Nucleus accumbens (tissue), 56 donors: ENCODE results near the gene PSD2.

Experiments
- DNase-seq, 56 donors: peaks; one replicate each; lab custom pipeline; 2025; lab: John Stamatoyannopoulos, UW

PSD2 gene

GRCh38 chr5:139869042-139869790 lies 73.6 kb downstream of the PSD2 start:
- DNase-seq = peak in 2 of 56 donors; percentile 20

GRCh38 chr5:139870677-139871076 lies 75.1 kb downstream of the PSD2 start:
- no peak for DNase-seq

- no peak for DNase-seq
Observed at GRCh38 chr5:139871614-139872013, 76.0 kb downstream of the PSD2 start.

GRCh38 chr5:139872052-139872766 lies 76.6 kb downstream of the PSD2 start:
- no peak for DNase-seq

- no peak for DNase-seq
Observed at GRCh38 chr5:139872851-139873794, 77.5 kb downstream of the PSD2 start.

GRCh38 chr5:139875957-139876356 lies 80.3 kb downstream of the PSD2 start:
- DNase-seq = no peak

- no peak for DNase-seq
Observed at GRCh38 chr5:139877129-139877597, 81.6 kb downstream of the PSD2 start.

- DNase-seq = peak in 4 of 56 donors; percentile 5 to 30 (median 13)
Observed at GRCh38 chr5:139878093-139878492, 82.5 kb downstream of the PSD2 start.

- no peak for DNase-seq
Observed at GRCh38 chr5:139880416-139881142, 85.0 kb downstream of the PSD2 start.

- DNase-seq = no peak
Observed at GRCh38 chr5:139881143-139881733, 85.6 kb downstream of the PSD2 start.

- DNase-seq = no peak
Observed at GRCh38 chr5:139882316-139882715, 86.7 kb downstream of the PSD2 start.

- no peak for DNase-seq
Observed at GRCh38 chr5:139882961-139883539, 87.4 kb downstream of the PSD2 start.

- DNase-seq = peak in 6 of 56 donors; percentile 7 to 41 (median 23)
Observed at GRCh38 chr5:139884144-139884543, 88.5 kb downstream of the PSD2 start.

- DNase-seq = no peak
Observed at GRCh38 chr5:139884734-139885133, 89.1 kb downstream of the PSD2 start.

- no peak for DNase-seq
Observed at GRCh38 chr5:139885172-139885856, 89.7 kb downstream of the PSD2 start.

GRCh38 chr5:139885857-139886208 lies 90.2 kb downstream of the PSD2 start:
- no peak for DNase-seq

- no peak for DNase-seq
Observed at GRCh38 chr5:139886213-139886612, 90.6 kb downstream of the PSD2 start.

GRCh38 chr5:139888370-139888769 lies 92.8 kb downstream of the PSD2 start:
- peak in 3 of 56 donors; percentile 9 to 14 (median 11) for DNase-seq

GRCh38 chr5:139889410-139889809 lies 93.8 kb downstream of the PSD2 start:
- no peak for DNase-seq
